CD4-positive, alpha-beta T cell treated with Interleukin-17A for 1 hour (primary cell): ENCODE results near the gene GNAL.
"Not testable (repeated sequence)": the region's sequence is repeated elsewhere in the genome, so short reads cannot be mapped to it uniquely, and the experiment has no call there.

Experiments
- DNase-seq: peaks from one replicate; pipeline ENCODE4 v3.0.0-alpha.2; 2020

GNAL gene

DNA sequence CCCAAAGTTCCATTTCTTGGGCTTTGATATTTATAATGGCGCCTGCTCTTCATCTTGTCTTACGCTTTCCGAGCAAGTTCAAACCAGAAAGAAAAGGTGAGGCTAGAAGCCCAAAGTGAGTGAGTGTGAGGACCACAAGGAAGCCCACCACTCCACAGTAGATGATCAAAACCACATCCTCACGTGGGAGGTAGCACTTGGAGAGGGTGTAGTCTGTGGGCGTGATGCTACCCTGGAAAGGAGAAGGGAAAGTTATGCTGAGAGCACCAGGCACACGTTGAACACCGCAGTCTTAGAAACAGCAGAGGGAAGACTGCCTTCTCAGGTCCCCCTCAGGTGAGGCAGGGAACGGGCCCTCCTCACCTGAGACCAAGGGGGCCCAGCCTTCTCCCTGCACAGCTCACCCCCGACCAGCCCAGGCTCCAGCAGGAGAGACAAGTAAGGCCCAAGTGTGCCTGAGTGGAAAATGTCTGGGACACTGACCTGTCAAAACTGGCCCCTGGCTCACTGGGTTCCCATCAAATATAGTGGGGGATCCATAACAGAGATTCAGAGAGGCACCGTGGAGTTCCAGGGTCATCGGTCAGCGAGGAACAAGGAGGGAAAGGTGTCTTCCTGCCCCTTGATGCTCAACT is 195.4 kb downstream of the GNAL start:
- no peak for DNase-seq

DNA sequence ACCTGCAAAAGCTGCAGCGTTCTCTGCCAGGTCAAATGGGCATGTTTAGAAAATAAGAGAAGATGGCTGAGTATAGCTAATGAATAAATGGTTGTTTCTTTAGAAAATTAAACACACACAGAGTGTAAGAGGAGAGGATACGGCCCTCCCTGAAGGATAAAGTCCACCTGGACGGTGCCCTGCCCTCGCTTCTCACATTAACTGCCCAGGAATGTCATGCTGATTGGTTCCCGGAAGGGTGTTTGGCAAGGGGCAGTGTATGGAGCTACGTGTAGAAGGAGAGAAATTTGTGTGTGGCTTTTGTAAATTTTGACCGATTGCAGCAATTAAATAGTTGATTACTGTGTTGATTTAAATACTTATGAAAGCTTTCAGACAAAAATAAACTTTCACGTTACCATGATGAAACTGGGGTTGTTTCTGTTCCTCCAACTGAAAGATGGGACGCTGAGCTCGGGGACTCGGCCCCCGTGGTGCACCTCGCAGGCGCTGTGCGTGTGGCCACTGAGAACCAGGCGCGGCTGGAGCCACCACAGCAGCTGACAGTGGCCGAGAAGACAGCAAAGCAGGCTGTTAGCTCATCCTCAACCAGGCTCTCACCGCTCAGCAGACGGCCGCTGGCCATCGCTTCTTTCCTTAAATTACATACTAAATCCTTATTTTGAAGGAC is 196.3 kb downstream of the GNAL start:
- DNase-seq: no peak

DNA sequence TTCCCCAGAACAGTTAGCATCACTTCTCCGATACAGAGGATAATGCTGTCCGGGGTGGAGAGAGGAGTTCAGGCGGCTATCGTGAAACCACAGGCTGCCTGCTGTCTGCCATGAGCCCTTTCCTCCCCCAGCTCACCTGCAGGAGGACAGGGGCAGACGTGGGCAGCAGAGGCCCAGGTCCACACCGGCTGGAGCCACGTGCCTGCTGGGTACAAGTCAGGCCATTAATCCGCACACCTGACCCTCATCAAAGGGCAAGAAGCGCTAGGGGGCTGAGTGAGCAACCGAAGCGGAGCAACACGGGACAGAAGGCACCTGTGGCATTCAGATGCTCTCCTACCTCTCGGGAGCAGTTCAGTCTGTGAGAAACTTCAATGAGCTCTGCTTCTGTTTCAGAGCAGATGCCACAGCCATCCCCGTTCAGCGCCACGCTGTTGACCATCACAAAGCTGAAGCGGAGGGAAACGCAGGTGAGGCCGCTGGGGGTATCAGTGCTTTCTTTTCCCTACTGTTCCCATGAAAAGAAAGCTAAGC is 197.6 kb downstream of the GNAL start:
- no peak for DNase-seq

DNA sequence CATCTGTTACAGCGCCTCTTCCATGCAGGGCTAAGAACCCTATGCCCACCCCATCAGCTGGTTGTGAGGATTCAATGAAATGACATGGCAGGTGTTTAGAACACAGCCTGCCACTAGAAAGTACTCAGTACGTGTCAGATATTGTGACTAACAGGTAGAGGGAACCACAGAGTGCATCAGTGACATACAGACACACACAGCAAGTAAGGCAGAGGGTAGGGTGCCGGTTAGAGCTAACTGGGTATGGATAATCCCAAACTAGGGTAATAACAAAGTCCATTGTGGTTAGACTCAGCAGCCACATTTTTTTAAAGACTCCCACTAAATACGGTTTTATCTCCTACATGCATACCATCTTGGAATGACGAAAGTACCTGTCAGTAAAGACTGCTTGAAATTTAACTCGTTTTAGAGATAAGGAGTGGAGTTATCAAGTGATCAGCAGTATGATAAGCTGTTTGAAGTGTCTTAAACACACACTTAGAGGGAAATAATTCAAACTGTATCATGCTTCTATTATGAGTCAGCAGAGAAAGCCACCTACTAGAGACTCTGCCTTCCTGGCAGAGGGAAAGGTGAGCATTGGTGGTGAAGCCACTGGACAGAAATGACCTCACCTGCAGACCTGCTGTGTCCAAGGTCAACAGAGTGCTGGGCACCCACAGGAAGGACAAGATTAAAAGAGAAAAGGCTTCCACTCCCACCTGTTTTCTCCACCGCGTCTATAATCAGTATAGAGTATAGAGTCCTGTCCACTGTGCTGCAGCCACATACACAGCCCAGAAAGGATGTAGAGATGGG is 198.5 kb downstream of the GNAL start:
- no peak for DNase-seq

DNA sequence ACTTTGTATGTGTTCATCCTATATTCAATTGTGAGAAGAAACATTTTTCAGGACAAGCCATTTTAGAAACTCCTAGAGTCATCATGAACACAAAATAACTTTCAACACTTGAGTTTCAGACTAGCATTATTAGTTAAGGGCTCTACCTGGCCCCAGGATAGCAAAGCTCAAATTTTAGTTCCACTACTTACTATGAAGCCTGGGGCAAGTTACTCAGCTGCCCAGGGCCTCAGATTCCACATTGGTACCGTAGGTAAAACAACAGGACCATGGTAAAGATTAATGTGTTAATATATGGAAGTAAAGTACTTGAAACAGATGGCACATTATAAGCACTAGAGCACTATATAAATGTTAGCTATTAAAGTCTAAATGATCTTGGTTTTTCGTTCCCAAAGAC is 199.7 kb downstream of the GNAL start:
- no peak for DNase-seq

DNA sequence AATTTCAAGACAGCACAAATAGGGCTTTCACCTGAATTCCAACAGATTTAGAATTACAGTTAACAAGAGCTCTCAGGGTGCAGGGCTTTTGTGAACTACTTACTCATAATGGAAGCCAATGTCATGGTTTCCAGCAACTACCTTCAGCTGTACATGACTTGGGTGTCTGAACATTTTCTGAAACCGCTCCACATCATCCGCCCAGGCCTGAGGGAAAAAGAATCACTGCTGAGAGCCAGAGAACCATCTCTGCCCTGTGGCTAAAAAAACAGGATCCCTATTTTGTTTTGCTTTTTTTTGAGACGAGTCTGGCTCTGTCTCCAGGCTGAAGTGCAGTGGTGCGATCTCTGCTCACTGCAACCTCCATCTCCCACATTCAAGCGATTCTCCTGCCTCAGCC is 200.2 kb downstream of the GNAL start:
- DNase-seq: no peak

DNA sequence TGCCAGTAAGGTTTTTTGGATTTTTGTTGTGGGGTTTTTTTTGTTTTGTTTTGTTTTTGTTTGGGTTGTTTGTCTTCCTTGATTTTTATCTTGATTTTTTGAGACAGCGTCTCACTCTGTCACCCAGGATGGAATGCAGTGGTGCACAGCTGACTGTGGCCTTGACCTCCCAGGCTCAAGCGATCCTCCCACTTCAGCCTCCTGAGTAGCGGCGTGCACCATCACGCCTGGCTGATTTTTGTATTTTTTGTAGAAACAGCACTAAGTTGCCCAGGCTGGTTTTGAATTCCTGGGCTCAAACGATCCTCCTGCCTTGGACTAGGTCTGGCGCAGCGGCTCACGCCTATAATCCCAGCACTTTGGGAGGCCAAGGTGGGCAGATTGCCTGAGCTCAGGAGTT is 202.7 kb downstream of the GNAL start:
- no peak for DNase-seq

DNA sequence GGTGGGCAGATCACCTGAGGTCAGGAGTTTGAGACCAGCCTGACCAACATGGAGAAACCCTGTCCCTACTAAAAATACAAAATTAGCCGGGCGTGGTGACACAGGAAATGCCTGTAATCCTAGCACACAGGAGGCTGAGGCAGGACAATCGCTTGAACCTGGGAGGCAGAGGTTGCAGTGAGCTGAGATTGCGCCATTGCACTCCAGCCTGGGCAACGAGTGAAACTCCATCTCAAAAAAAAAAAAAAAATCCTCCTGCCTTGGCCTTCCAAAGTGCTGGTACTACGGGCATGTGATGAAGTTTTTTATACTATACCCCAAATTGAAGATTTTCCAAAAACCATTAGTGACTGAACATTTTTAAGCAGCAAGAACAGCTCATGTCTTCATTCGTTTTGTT is 203.4 kb downstream of the GNAL start:
- not testable (repeated sequence) for DNase-seq

DNA sequence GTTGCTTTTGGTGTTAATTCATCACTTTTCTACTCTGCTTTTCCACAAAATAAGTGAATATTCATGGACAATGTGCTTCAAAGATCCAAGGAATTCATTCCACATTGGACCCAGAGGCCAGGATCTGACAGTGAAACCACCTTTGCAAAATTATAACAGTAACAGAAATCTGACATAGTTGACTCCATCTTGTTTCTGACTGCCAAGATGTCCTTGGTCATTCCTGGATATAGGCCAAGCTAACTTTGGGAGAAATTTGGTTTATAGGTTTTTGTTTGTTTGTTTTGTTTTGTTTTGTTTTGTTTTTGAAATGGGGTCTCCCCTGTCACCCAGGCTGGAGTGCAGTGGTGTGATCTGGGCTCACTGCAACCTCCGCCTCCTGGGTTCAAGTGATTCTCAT is 208.7 kb downstream of the GNAL start:
- DNase-seq: no peak

DNA sequence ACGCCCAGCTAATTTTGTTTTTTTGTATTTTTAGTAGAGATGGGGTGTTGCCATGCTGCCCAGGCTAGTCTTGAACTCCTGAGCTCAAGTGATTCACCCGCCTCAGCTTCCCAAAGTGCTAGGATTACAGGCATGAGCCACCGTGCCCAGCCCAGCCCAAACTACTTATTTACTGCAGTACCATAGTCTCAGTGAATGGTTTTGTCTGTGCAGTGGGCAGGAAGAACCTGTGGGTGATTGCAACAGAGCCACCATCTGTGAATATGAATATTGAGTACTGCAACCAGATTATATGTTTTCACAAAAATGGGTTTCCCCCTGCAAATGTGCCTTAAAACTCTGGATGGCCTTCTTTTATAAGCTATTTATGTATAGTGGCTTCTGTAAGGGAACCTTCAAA is 210.0 kb downstream of the GNAL start:
- DNase-seq: no peak

DNA sequence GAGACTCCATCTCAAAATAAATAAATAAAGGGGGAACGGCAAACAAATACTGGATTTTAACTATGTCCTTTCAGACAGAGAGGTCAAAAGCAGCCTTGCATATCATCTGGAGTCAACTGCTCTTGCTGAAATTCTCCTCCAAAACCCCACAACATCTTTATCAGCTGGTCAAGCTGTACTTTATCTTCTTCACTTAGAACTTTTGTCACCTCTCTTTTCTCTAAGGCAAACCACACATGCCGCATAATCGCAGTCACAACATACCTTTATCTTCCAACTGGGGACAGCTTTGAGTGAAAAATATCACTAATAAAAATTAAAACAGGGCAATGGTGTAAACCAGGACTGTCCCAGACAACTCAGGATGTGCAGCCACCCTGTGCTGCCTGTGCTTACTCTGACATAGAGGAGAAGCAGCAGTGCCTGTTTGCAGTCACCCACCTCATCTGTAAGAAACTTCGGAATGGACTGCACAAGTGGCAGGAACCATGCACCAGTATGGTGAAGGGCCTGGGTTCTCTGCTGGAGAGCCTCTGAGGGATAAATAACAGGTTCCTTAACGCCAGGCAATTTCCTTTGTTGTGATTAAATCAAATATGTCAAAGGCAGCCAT is 212.9 kb downstream of the GNAL start:
- no peak for DNase-seq

DNA sequence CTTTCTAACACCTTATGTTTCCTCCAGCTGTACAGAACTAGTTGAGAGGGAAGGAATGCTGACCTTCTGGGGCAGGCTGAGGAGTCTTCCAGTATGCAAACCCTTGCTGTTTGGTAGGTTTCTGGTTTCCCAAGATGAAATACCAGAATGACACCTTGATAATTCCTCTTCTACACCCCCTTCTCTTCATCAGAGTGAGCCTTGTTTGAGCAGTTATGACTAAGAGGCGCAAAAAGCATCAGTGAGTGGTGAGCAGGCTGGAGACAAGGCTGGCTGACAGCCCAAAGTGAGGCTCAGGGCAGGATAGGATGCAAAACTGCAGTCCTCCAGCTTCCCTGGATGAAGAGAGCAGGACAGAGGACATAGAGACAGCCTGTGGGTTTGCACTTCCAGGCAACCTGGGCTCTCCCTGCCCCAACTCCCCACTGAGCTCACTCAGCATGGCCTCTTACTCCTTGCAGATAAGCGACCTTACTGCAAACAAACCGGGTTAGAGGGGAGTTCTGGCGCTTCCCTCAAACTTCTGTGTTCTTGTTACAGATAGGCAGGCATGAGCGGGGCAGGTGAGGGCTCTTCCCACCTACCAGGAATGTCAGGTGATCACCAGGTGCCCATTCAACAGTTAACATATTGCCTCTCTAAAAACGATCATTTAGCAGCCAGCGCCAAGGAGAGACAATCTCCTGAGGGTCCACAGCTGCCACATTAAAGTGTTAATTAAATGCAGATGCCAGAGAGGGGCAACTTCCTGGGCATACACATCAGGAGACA is 213.6 kb downstream of the GNAL start:
- DNase-seq: no peak

DNA sequence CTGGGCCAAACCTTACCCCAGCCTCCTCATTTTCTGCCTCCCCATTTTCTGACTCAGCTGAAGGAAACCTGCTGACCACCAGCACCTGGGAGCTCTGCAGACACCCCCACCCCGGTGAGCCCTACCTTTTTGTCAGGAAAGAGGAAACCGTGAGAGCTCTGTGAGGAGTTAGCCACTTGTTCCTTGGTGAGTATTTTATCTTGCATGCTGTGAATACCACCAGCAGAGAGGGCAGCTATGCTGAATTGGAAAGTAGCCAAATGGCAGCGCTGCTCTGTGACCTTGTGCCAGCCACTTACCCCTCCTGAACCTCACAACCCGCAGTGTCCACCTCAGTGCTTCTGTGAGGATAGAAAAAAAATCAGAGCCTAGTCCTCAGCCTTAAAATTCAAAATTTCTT is 216.5 kb downstream of the GNAL start:
- no peak for DNase-seq

DNA sequence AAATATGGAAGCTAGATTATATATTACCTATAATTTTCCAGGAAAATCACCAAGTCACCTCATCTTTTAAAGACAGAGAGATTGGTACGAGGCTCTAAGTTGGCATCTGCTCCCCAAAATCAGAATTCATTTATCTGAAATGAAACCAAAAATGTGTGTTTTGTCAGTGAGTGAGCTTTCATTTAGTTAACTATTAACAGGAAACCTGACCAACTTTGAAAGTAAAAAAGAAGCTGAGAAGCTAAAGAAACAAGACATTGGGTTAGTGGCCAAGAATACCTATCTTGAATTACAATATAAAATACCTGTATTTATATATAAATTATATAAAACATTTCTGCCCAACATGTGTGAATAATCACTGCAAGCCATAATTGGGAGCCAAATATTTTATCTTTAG is 217.1 kb downstream of the GNAL start:
- DNase-seq: no peak

DNA sequence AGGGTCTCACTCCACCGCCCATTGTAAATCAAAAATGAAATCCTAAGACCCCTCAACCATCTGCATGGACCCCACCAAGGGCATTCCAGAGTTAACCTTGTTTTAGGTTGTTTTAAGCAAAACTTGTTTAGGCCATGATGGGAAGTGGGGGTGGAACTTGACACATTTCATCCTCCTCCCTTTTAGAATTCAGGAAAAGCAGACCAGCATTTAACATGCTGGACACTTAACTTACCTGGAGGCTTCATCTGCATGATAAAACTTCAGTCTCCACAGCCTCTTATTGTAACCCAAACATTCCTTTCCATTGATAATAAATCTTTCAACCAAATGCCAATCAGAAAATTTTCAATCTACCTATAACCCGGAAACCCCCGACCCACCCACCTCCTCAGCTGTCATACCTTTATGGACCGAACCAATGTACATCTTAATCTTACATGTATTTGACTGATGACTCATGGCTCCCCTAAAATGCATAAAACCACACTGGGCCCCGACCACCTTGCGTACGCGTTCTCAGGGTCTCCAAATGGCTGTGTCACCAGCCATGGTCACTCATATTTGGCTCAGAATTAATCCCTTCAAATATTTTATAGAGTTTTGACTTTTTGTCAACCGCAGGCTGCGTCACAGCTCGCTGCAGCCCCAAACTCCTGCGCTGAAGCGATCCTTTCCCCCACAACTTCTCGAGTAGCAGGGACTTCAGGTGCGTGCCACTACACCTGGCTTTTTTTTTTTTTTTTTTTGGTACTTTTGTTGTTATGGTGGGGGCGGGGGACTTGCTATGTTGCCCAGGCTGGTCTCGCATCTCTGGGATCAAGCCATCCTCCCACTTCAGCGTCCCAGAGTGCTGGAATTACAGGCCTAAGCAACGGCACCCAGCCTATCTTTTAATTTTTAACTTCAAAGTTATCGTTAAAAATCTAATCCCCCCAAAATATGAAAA is 218.1 kb downstream of the GNAL start:
- DNase-seq: no peak

DNA sequence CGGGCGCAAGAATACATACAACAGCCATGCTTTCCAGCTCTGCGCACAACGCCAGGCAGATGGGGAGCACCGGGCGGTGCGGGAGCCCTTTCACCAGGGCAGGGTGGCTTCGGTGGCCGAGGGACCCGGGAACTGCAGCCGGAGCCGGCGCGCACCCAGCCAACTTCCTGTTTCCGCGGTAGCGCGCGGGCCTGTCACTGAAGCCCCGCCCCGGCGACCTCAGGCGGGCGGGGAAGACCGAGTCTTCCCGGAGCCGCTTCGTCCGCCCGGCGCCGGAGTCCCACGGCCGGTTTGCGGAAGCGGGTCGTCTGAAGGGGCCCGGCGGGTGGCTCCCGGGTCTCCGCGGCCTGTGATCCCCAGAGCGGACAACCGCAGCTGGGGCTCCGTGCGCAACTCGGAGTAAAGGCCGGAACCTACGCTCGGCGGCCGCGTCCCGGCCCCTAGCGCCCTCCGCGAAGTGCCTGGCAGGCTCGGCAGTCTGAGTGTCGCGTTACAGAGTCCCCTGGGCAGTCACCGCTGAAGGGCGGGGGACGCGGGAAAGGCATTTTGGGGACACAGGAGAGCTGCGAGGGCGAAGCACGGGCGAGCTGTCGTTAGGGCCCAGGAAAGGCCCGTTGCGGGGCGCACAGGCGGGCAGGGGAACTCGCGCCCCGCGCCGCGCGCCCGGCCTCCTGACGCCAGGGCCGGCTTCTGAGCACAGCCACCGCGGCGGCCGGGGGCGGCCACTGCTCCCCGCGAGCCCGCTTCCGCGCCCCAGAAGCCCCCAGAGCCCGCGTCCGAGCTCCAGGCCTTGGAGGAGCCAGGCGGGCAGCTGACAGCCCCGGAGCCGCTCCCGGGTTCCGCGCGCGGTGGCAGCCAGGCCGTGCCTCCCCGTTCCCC is 219.4 kb downstream of the GNAL start, which contains the start of gene MPPE1:
MPPE1 (minus strand) TSS at position 136 of the 879 bp plus-strand sequence. CDS start 11,053 bp downstream, outside the sequence.
- DNase-seq: peak; percentile 85

DNA sequence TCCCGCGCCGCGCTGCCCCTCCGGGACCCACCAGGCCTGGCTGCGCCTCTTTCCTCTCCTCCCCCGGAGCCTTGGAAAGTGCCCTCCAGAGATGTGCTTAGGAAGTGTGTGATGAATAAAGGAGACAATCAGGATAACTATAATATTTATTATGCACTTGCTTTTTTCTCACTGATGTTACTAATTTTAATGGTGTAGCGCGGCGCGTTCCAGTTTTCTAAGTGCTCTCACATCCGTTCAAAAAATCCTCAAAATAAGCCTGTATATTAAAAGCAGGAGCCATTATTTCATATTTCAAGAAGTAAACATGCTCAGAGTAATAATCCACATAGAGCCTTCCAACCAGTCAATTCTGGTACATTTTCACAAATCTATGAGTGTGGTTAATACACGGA is 220.0 kb downstream of the GNAL start:
- DNase-seq: no peak

DNA sequence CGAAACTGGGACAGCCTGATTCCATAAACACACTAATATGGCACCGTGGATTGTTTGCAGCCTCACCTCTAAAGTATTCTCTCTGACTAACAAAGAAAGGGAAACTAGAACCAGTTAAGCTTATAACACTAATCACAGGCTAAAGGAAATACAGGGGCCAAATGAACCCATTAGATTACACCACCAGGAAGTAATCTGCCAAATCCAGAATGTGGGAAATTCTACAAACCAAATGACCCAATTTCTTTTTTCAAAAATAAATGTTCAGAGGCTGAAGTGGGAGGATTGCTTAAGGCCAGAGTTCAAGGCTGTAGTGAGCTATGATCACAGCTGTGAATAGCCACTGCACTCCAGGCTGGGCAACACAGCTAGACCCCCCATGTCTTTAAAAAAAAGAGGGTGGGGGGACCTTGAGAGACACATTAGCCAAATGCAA is 220.5 kb downstream of the GNAL start:
- peak; percentile 12 for DNase-seq

DNA sequence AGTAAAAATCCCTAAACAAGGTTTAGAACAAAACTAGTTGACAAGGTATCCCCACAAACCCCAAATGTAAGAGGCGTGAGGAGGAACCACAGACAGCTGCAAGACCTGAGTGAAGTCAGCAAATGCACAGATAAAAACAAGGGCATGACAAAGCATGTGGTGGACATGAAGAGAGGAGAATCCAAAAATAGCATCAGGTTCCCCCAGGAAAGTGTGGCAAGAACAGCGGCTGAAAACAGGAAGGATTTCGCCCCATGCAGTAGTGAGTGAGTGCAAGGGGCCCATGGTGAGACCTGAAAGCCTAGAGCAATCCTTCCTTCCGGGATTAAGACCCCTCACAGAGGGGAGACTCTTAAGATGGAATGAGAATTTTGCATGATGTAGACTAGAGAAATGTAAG is 227.8 kb downstream of the GNAL start:
- not testable (repeated sequence) for DNase-seq

DNA sequence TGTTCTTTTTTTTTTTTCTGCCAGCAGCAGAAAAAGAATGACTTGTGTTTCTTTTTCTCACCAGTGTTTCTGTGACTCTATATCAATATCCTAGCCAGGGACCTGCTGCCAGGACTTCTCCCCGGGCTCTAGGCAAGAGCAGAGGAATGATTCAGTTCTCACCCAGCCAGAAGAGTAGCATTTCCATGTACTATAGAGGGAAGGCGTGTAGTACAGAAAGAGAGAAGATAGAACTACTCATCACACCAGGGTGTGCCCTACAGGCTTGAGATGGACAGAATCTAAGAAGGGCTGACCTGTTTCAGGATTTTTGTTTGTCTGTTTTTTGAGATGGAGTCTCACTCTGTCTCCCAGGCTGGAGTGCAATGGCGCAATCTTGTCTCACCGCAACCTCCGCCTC is 230.5 kb downstream of the GNAL start:
- not testable (repeated sequence) for DNase-seq
